Measurements from ENCODE around the gene ABR.

The ABR gene

GRCh38 chr17:1223662-1224061, 43.9 kb upstream of the ABR start:
- peak overlapping the region in 1 of 11 experiments; percentile 28; a peak in 1 of 22 replicates for H3K4me2 ChIP-seq
- no peak overlapping the region for H3K27ac ChIP-seq
- TF ChIP-seq Cebpa-rat (IDR thresholded peaks at IDR 0.05): no peak
- H3K4me1 ChIP-seq: peaks cover 11 to 37% (median 17%) of the 10 kb centered on the region in 10 experiments
- H3K27me3 ChIP-seq: peaks cover 0 to 26% (median 23%) of the 10 kb centered on the region in 11 experiments; a peak in 21 of 22 replicates
- peaks cover 10 to 98% (median 70%) of the 10 kb centered on the region in 11 experiments; a peak in 16 of 22 replicates for H4K20me1 ChIP-seq
- peaks cover 0 to 7% (median 0%) of the 10 kb centered on the region in 11 experiments; a peak in 3 of 22 replicates for H3K9me3 ChIP-seq (replicated peaks in 1 of 11)
- no peak overlapping the region for H3K4me3 ChIP-seq
- H3K9ac ChIP-seq: no peak overlapping the region
- peaks cover 0 to 61% (median 0%) of the 10 kb centered on the region in 11 experiments; a peak in 10 of 22 replicates for H3K36me3 ChIP-seq

- no peak for TF ChIP-seq Cebpa-rat (IDR thresholded peaks at IDR 0.05)
- H3K9me3 ChIP-seq (replicated peaks in 1 of 11): peaks cover 0 to 7% (median 0%) of the 10 kb centered on the region in 11 experiments; a peak in 3 of 22 replicates
- H3K9ac ChIP-seq: no peak overlapping the region
- H3K27me3 ChIP-seq: peaks cover 0 to 13% (median 9%) of the 10 kb centered on the region in 11 experiments; a peak in 21 of 22 replicates
- H4K20me1 ChIP-seq: peaks cover 9 to 100% (median 63%) of the 10 kb centered on the region in 11 experiments; a peak in 16 of 22 replicates
- H3K4me1 ChIP-seq: peaks cover 0 to 38% (median 5%) of the 10 kb centered on the region in 10 experiments; a peak in 12 of 20 replicates
- H3K27ac ChIP-seq: no peak overlapping the region
- H3K36me3 ChIP-seq: peaks cover 0 to 57% (median 0%) of the 10 kb centered on the region in 11 experiments; a peak in 10 of 22 replicates
- no peak overlapping the region for H3K4me2 ChIP-seq
- H3K4me3 ChIP-seq: no peak overlapping the region
Observed at GRCh38 chr17:1222321-1222720, 42.5 kb upstream of the ABR start.

- peaks cover 0 to 7% (median 0%) of the 10 kb centered on the region in 11 experiments; a peak in 3 of 22 replicates for H3K9me3 ChIP-seq (replicated peaks in 1 of 11)
- no peak overlapping the region for H3K4me2 ChIP-seq
- no peak for TF ChIP-seq Cebpa-rat (IDR thresholded peaks at IDR 0.05)
- H3K36me3 ChIP-seq: peaks cover 0 to 46% (median 0%) of the 10 kb centered on the region in 11 experiments; a peak in 9 of 22 replicates
- H3K9ac ChIP-seq: no peak overlapping the region
- peaks cover 0 to 3% (median 0%) of the 10 kb centered on the region in 11 experiments; a peak in 3 of 22 replicates for H3K27me3 ChIP-seq
- no peak overlapping the region for H3K27ac ChIP-seq
- peaks cover 0 to 100% (median 54%) of the 10 kb centered on the region in 11 experiments; a peak in 14 of 22 replicates for H4K20me1 ChIP-seq
- no peak overlapping the region for H3K4me3 ChIP-seq
- H3K4me1 ChIP-seq: peaks cover 0 to 36% (median 0%) of the 10 kb centered on the region in 10 experiments; a peak in 5 of 20 replicates
Observed at GRCh38 chr17:1221209-1221608, 41.4 kb upstream of the ABR start.

GRCh38 chr17:1220346-1220745, 40.6 kb upstream of the ABR start:
- Histone ChIP-seq H3K9me3 (replicated peaks in 1 of 11) (peaks cover 0 to 7% (median 0%) of the 10 kb centered on the region in 11 experiments; a peak in 3 of 22 replicates), H3K27ac (no peak overlapping the region), H3K36me3 (peaks cover 0 to 40% (median 0%) of the 10 kb centered on the region in 11 experiments; a peak in 8 of 22 replicates), H3K4me1 (peaks cover 0 to 27% (median 0%) of the 10 kb centered on the region in 10 experiments; a peak in 3 of 20 replicates), H3K9ac (no peak overlapping the region), H3K27me3 (no peaks in the 10 kb centered on the region), H4K20me1 (peaks cover 0 to 96% (median 47%) of the 10 kb centered on the region in 11 experiments; a peak in 14 of 22 replicates), H3K4me3 (no peak overlapping the region), H3K4me2 (no peak overlapping the region)
- no peak for TF ChIP-seq Cebpa-rat (IDR thresholded peaks at IDR 0.05)

GRCh38 chr17:1217089-1217385, 37.3 kb upstream of the ABR start:
- TF ChIP-seq Cebpa-rat (IDR thresholded peaks at IDR 0.05): no peak

GRCh38 chr17:1216217-1217088, 36.7 kb upstream of the ABR start:
- Histone ChIP-seq H3K4me3 (no peak overlapping the region), H3K4me1 (peaks cover 0 to 39% (median 9%) of the 10 kb centered on the region in 10 experiments; a peak in 10 of 20 replicates), H3K27me3 (no peaks in the 10 kb centered on the region), H3K9me3 (replicated peaks in 1 of 11) (peaks cover 0 to 3% (median 0%) of the 10 kb centered on the region in 11 experiments; a peak in 3 of 22 replicates), H4K20me1 (peaks cover 0 to 96% (median 22%) of the 10 kb centered on the region in 11 experiments; a peak in 12 of 22 replicates), H3K4me2 (peak overlapping the region in 1 of 11 experiments; percentile 35; a peak in 3 of 22 replicates), H3K27ac (no peak overlapping the region), H3K36me3 (peaks cover 0 to 20% (median 0%) of the 10 kb centered on the region in 11 experiments; a peak in 6 of 22 replicates), H3K9ac (no peak overlapping the region)
- no peak for TF ChIP-seq Cebpa-rat (IDR thresholded peaks at IDR 0.05)

More at GRCh38 chr17:1217089-1217385, 37.3 kb upstream of the ABR start:
- Histone ChIP-seq H3K4me3 (no peak overlapping the region), H4K20me1 (peaks cover 0 to 96% (median 22%) of the 10 kb centered on the region in 11 experiments; a peak in 12 of 22 replicates), H3K9me3 (replicated peaks in 1 of 11) (peaks cover 0 to 7% (median 0%) of the 10 kb centered on the region in 11 experiments; a peak in 3 of 22 replicates), H3K27me3 (no peaks in the 10 kb centered on the region), H3K9ac (no peak overlapping the region), H3K27ac (no peak overlapping the region), H3K36me3 (peaks cover 0 to 23% (median 0%) of the 10 kb centered on the region in 11 experiments; a peak in 7 of 22 replicates), H3K4me1 (peaks cover 0 to 39% (median 9%) of the 10 kb centered on the region in 10 experiments; a peak in 10 of 20 replicates), H3K4me2 (peak overlapping the region in 1 of 11 experiments; percentile 35; a peak in 1 of 22 replicates)

GRCh38 chr17:1212946-1213345, 33.2 kb upstream of the ABR start:
- peak overlapping the region in 5 of 11 experiments; percentile 47 to 73 (median 52); a peak in 10 of 22 replicates for H3K4me2 ChIP-seq
- H4K20me1 ChIP-seq: peaks cover 0 to 89% (median 24%) of the 10 kb centered on the region in 11 experiments; a peak in 12 of 22 replicates
- no peak overlapping the region for H3K9ac ChIP-seq
- peak overlapping the region in 1 of 11 experiments; percentile 16; a peak in 1 of 22 replicates for H3K27ac ChIP-seq
- TF ChIP-seq Cebpa-rat (IDR thresholded peaks at IDR 0.05): no peak
- no peak overlapping the region for H3K4me3 ChIP-seq
- H3K4me1 ChIP-seq: peaks cover 0 to 54% (median 12%) of the 10 kb centered on the region in 10 experiments; a peak in 11 of 20 replicates
- H3K27me3 ChIP-seq: no peaks in the 10 kb centered on the region
- H3K9me3 ChIP-seq (replicated peaks in 1 of 11): no peaks in the 10 kb centered on the region
- peaks cover 0 to 5% (median 0%) of the 10 kb centered on the region in 11 experiments; a peak in 2 of 22 replicates for H3K36me3 ChIP-seq

GRCh38 chr17:1211287-1211686, 31.5 kb upstream of the ABR start:
- Histone ChIP-seq H3K27ac (no peak overlapping the region), H3K4me1 (peaks cover 0 to 61% (median 26%) of the 10 kb centered on the region in 10 experiments; a peak in 12 of 20 replicates)

More at GRCh38 chr17:1211287-1211686, 31.5 kb upstream of the ABR start:
- no peak overlapping the region for H3K4me2 ChIP-seq
- TF ChIP-seq Cebpa-rat (IDR thresholded peaks at IDR 0.05): no peak
- no peak overlapping the region for H3K9ac ChIP-seq
- H3K36me3 ChIP-seq: peaks cover 0 to 5% (median 0%) of the 10 kb centered on the region in 11 experiments; a peak in 1 of 22 replicates
- H3K27me3 ChIP-seq: no peaks in the 10 kb centered on the region
- no peaks in the 10 kb centered on the region for H3K9me3 ChIP-seq (replicated peaks in 1 of 11)
- peaks cover 0 to 73% (median 13%) of the 10 kb centered on the region in 11 experiments; a peak in 12 of 22 replicates for H4K20me1 ChIP-seq
- H3K4me3 ChIP-seq: no peak overlapping the region
